HG03175 (cell line): ENCODE results near the gene ATP12A.

ENCODE experiments used
- ATAC-seq: cut with Tn5 transposase; IDR thresholded peaks from one replicate; pipeline ENCODE4 v1.9.1; 2021; ENCODE audit warnings: mild to moderate bottlenecking, moderate library complexity; ENCODE audit not compliant: unreplicated experiment

ATP12A gene

DNA sequence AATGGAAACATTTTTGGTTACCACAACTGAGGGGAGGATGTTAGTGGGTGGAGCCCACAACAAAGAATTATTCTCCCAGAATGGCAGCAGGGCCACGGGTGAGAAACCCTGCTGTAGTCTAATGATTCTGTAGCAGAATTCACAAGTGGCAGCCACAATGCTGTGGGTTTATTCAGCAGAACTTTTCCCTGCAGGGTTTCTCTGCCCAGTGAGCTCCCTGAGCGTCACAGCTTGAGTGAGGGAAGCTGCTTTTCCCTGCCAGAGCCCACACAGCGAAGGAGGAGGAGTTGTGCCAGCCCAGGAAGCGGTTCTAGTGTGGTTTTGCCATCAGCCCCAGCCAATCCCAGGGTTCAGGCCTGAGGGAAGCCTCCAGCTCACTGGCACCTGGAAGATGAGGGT is 4.4 kb downstream of the ATP12A start:
- ATAC-seq: no peak

DNA sequence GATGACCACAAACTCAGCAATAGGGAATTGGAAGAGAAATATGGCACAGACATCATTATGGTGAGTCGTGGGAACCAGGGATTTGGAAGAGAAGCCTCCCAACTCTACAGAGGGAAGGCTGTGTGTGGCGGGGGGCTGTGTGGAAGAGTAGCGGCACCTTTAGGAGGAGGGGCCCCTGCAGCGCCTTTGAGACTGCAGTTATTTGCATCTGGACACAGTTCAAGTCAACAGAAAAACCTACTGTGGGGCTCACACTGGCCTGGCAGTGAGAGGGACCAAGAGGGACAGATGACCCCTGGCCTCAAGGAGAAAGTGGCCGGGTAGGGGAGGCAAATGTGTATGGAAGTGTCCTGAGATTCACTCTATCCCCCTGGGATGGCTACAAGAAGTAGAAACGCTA is 5.1 kb downstream of the ATP12A start:
- ATAC-seq: no peak

DNA sequence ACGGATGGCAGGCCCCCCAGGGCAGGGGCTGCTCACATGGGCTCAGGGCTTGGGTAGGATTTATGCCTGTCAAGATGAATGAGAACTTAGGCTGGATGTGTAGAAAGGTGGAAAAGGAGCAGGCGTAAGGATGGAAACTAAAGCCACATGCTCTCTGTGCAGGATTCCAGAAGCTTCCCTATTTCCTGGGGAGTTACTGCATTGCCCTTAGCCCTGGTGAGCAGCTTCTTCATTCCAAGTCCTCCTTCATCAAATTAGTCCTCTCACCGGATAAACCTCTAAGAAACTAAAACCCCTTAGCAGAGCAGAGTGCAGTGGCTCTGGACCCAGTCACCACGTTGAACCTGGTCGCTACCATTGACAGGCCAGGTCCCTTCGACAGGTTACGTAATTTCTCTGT is 7.4 kb downstream of the ATP12A start:
- no peak for ATAC-seq

DNA sequence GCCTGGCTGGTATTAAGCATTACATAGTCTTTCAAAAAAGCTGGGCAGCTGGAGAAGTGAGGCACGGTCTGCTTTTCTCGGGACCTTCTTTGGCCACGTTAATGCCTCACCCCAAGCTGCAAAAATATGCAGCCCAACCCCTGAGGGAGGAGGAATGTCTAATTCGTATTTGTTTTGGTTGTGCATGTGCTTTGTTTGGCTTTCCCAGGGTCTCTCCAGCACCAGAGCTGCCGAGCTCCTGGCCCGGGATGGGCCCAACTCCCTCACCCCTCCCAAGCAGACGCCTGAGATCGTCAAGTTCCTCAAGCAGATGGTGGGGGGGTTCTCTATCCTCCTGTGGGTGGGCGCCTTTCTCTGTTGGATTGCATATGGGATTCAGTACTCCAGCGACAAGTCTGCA is 7.9 kb downstream of the ATP12A start:
- ATAC-seq: no peak

DNA sequence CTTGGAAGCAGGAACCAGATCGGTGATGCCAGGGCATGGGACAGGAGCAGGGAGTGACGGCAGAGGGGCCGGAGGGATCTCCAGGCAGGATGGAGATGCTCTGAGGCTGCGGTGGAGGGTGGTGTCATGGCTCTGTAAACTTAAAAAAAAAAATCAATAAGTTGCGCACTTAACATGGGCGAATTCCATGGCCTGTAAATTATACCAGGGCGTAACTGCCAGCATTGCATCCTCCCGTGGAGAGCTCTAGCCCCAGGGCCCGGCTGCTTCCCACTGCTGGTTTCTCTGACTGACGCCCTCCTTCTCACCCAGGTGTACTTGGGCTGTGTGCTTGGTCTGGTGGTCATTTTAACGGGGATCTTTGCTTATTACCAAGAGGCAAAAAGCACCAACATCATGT is 8.7 kb downstream of the ATP12A start:
- ATAC-seq: no peak

DNA sequence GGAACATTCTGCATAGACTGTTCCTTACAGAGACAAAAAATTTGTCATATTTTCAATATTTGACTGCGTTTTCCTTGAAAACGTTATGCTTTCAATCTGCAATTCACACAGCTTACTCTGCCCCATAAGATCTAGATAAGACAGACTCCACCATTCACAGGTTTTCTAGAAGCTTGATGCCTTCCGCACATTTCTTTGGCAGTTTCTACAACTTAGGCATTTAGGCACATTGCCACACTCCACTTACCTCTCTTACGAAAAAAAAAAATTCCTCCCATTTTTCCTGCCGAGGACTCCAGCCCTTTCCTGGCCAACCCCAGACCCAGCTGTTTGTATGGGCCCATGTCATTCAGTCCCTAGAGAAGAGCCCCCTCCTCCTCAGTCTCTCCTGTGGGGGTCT is 11.2 kb downstream of the ATP12A start:
- no peak for ATAC-seq

DNA sequence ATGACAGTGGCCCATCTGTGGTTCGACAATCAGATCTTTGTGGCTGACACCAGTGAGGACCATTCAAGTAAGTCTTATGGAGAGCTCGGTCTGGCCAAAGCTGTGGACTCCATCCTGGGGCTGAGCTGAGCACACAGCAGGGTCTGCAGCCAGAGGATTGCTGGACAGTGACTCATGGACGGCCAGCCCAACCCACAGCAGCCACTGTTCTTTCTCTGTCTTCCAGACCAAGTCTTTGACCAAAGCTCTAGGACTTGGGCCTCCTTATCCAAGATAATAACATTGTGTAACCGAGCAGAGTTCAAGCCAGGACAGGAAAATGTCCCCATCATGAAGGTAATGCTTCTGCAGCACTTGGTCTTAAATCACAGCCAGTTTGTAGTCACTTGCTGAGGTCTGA is 12.4 kb downstream of the ATP12A start:
- no peak for ATAC-seq

DNA sequence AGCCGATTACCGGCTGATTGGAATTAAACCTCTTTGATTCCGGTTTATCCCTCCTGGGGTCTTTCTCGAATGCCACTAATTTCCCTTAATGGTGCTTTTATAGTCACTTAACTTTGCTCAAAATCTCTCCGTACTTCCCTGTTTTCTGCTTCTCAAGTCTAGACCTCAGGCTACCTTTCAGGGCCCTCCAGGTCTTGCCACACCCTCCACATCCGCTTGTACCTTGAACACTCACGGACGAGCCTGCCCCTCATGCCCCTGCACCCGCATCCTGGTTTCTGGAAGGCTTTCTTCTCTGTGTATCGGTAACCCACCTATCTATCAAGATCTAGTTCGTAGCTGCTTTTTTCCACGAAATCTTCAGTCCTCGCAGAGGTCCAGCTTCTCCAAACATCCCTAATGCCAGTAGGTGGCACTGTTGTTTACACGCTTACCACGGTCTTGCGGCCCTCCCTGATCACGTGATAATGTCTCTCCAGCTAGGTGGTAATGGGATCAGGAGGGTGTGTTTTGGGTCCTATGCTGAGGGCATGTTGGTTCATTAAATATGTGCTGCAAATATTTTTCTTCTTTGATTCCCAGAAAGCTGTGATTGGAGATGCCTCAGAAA is 13.8 kb downstream of the ATP12A start:
- ATAC-seq: peak; percentile 51

DNA sequence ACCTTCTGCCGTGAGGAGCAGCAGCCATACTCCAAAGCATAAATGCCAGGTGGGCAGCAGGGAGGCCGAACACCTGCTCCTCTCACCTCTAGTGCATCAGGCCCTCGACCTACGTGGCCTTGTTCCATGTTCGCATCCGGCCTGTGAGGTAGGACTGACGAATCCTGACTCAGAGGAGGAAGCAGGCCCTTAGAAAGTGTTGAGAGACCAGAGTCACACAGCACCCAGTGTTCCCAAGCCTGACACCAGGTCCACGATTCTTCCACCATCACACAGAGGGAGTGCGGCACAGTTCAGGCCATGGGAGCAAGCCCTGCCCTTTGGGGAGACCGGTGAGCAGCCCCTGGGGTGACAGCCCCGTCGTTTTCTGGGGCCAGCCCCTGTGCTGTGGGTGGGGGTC is 14.7 kb downstream of the ATP12A start:
- no peak for ATAC-seq

DNA sequence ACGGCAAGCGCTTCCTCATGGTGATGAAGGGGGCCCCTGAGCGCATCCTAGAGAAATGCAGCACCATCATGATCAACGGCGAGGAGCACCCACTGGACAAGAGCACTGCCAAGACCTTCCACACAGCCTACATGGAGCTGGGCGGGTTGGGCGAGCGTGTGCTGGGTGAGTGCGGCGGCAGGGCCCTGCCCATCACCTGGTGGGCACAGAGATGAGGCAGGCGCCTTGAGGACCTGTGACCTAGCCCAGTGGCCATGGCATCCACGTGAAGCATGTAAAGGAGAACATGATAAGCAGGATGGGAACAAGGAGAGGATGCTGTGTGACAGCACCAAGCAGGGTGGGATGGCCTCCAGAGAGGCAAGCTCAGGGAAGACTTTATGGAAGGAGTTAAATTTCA is 18.5 kb downstream of the ATP12A start:
- ATAC-seq: no peak

DNA sequence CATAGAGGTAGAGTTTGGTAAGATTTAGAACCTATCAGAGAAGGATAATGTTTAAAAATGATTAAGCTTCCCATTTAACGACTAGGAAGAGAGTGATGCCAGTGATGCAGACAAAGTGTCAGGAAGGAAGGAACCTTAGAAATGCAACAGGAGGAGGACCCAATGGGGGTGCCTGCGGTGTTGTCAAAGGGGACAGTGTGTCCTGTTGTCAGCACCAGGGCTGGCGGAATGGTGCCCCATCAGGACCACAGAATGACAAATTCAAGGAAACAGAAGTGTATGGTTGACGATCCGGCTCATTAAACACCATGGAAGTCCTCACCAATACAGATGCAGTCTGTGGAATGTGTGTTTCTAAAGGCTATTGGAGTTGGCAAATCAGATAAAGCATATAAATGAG is 19.3 kb downstream of the ATP12A start:
- no peak for ATAC-seq

DNA sequence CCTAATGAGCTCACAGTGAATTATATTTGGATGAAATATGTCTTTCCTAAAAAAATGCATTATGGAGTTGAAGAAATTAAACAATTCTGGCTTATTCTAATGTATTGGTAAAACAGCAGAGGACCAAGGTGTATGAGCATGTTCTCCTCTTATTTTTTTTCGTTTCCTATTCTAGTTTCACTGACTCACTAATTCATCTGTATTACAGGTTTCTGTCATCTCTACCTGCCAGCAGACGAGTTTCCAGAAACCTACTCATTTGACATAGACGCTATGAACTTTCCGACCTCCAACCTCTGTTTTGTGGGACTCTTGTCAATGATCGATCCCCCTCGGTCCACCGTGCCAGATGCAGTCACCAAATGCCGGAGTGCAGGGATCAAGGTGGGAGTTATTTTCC is 20.3 kb downstream of the ATP12A start:
- no peak for ATAC-seq

DNA sequence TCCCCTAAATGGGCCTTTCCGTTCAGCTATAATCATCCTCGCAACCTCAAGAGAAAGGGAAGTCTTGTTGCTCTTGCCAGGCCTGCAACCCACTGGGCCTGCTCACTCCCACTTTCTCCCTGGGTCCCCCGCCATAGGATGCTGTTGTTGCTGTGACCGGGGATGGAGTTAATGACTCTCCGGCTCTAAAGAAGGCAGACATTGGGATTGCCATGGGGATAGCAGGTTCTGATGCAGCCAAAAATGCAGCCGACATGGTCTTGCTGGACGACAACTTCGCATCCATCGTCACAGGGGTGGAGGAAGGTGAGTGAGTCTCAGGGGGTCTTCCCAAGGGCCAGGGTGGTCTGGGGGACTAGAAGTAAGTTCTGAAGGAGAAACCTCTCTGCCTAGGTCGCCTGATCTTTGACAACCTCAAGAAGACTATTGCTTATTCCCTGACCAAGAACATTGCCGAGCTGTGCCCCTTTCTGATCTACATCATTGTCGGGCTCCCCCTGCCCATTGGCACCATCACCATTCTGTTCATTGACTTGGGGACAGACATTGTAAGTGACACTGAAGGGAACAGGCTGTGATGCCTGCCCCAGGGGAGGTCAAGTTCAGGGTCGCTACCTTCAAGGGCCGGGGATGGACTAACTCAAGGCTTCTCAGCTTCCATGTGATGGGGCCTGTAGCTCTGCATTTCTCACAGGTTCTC is 26.8 kb downstream of the ATP12A start:
- no peak for ATAC-seq

DNA sequence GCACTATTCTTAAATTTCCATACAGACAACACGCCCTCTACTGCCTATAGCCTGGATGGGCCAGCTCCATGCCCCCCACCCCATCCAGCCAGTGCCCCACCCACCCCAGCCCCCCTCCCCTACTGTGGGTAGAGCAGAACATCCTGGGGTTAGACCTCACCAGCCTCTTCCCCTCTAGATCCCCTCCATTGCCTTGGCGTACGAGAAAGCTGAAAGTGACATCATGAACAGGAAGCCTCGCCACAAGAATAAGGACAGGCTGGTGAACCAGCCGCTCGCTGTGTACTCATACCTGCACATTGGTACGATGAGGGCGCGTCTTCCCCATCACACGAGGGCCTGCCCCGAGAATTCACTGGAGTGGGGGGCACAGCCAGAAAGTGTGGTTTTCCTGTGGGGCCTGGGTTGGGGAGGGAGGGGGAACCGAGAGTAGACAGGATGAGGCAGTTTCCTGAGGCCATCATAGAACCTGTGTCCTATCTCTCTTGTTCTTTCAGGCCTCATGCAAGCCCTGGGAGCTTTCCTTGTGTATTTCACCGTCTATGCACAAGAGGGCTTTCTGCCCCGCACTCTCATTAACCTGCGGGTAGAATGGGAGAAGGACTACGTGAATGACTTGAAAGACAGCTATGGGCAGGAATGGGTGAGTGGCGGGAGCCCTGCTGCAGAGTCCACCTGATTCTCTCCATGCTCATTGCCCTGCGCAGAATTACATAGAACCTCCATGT is 29.1 kb downstream of the ATP12A start:
- peak; percentile 80 for ATAC-seq

DNA sequence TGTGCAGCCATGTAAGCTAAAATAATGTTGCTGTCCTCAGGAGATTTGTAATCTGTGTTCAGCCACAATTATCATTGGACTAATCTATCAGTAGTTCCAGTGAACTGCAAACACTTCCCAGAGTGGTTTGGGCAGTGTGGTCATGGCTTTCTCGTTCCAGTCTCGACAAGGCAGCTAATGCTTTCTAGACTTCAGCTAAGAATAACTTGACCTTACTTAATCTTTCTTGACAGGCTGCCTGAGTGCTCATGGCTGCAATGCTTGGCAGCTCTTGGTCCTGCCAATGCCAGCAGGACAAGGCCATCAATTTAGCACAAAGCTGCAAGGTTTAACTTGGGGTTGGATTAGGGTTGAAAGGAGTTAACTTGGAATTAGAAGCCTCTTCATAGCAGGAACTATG is 32.8 kb downstream of the ATP12A start:
- no peak for ATAC-seq

DNA sequence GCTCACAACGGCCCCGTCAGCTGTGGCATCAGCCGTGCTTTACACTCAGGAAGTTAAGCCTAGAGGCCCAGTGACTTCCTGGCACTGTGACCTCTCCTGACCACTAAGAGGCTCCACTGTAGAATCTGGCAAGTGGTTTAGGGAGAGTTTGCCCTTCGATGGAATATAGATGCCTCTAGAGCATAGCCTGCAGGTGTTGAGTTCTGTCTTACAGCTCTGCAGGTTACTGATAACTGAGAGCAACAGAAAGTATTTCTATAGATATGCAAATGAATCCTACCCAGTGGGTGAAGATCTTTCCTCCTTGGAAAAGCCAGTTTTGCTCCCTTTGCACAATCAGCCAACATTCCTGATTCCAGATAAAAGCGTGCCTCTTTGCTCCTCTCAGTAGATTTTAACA is 35.8 kb downstream of the ATP12A start:
- no peak for ATAC-seq

DNA sequence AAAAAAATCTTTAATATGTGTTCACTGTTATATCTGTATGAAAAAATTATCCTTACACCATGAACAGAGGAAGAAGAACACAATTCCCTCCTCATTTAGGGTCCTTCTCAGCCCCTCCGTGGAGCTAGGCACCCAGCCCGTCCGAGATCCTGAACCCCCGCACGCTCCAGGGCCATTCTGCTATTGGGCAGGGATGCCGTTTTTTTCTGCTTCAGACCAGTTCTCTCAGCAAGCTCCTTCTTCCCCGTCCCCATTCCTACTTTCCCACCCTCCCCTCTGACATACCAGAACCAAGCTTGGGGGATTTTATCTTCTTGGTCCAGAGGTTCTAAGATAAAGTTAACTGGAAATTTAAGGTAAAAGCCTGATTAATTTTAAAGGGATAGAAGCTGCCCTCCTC is 36.2 kb downstream of the ATP12A start:
- ATAC-seq: no peak

DNA sequence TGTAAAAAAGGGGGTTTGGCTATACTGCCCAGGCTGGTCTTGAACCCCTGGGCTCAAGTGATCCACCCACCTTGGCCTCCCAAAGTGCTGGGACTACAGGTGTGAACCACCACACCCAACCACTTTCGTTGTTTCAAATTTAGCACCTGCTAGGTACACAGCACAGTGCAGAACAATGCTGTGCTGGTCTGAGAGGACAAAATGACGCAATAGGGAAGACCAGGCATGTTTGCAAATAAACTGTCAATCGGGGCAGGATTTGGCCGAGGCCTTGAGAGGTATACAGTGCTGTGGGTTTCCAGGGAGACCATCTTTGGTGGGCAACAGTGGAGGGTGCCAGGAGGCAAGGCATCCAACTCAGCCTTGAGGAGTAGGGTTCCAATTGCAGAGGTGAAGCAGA is 37.0 kb downstream of the ATP12A start:
- no peak for ATAC-seq

DNA sequence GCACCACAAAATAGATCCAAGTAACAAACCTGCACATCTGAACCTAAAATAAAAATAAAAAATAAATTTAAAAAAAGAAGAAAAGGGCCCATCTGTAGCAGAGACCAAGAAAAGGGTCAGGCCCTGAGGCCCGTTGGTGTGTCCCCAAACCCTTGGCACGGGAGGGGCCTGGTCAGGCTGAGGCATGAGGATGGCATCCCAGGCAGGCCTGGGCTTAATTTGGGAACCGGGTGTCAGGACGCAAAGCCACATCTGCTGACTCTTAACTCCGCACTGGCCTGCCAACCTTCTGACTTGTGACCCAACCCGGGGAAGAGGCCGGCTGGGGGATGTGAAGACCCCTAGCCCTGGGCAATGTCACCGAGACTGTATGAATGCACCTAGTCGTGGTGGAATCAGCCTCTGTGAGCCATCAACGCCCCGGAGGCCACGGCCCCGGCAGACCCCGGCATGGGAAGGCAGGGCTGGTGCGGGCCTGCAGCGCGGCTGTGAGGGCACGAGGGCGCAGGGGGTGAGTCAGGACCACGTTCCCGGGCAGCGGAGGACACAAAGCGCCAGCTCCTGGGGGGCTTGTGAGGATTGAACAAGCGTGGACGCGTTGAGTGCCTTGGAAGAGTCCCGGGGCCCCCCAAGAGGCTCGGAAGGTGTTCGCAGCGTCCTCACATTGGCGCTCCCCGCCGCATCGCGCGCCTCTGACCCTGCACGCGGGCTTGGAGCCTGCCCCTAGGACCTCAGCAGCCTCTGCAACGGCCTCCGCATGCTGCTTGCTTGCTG is 38.2 kb downstream of the ATP12A start:
- ATAC-seq: no peak

DNA sequence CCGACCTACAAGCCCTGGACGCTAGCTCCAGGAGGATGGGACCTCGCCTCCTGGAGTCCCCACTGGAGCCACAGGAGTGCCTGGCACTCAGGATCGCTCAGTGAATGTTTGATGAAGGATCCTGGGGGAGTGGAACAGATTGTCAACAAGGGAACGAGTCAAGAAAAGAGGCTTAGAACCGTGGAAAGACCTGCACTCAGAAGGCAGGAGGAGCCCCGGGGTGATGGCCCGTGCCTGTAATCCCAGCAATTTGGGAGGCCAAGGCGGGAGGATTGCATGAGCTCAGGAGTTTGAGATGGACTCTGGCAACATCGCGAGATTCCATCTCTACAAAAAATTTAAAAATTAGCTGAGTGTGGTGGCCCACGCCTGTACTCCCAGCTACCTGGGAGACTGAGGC is 38.9 kb downstream of the ATP12A start:
- ATAC-seq: no peak

DNA sequence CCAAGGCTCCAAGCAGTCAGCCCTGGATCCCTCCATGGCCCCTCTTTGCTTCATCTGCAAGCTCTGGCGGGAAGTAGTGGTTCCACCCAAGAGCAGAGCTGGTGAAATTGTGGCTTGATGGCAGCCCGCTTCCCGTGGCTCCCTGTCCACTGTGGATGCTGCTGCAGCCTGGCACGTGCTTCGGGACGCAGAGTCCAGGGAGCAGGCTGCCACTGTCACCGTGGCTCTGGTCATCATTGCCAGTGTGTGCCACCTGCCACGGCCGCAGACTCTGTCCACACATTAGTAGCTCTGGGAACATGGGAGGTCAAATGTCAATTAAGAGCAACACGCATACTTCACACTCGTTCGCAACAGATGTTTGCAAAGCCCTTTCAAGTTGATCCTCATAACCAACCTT is 43.0 kb downstream of the ATP12A start:
- no peak for ATAC-seq

DNA sequence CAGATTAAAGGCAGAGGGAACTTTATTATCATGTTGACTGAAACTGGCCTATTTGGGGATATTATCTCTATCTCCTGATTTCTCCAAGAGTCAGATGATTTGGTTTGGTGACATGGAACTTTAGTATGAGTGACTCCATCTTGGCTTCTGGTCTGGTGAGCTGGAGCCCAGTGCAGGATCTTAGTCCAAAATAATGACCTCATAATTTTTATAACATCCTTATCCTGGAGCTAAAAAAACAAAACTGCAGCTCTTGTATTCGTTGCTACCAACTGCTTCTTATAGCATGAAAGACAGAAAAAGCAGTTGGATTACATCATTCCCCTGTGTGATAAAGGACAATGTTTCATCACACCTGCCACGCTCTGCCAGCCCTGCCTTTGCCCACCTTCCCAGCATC is 44.5 kb downstream of the ATP12A start:
- ATAC-seq: no peak
